NCI-H2029 treated with DMSO at 0.1 percent for 48 hours (cell line): ENCODE results near the gene LYPD1.
A peak's percentile ranks its signal among the peaks of the same experiment; 100 is the strongest.

ENCODE experiments used
- DNase-seq: peaks from one replicate; lab custom pipeline; 2025; lab: John Stamatoyannopoulos, UW

LYPD1 gene

GRCh38 chr2:132668189-132668823, 1.7 kb downstream of the LYPD1 start:
- DNase-seq, result peak; percentile 16

DNA sequence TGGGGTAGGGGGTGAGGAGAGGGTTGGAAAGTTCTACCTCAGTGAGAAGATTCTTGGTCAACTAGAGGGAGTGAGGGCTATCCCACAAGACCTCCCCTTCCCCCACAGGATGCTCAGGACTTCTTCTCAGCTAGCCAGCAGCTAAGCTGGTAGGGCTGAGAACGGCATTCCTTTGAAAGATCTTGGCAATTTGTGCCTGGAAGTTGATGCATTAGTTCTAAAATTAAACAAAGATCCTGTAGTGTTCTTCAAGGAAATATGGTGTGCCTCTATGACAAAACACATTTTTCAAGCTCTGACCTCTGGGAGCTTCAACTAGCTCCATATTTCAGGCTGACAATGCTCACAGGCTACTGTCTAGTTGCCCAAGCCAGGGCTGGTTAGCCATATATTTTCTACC, 2.3 kb downstream of the LYPD1 start:
- DNase-seq, result no peak

- no peak for DNase-seq
Measured at GRCh38 chr2:132665401-132666140, 4.4 kb downstream of the LYPD1 start.

- DNase-seq, result no peak
Measured at GRCh38 chr2:132664096-132664495, 5.9 kb downstream of the LYPD1 start.

DNA sequence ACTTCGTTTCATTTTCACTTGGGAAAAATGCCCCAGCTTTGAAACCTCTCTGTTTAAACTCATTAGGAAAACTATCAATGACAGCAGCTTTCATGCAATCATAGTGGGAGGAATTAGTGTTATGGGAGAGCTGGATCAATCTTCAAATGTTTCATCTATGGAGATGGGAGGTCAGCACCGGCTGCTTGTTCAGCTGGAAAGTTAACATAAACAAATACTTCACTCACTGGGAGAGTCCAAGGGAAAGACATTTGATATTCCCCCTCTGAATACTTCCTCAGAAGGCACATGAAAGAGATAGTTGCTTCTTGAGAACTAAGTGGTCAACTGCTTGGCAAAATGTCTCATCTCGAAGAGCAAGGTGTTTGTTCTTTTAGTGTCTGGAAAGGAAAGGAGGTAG, 7.3 kb downstream of the LYPD1 start:
- no peak for DNase-seq

DNA sequence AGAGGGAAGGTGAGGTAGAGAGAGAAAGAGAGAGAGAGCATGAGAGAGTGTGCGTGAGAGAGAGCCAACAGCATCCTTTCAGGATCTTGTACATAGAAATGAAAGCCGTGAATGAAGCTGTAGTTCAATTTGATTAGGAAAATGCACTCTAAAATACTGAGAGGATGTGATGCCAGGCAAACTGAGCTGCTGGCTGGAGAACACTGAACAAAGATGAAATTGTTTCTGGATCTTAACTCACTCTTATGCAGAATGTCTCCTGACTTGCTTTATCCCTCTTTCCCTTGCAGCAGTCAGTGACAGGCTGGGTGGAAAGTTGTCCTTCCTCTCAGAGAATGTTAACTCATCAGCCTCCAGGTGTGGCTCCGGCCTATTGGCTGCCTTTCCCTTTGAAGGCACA, 10.7 kb downstream of the LYPD1 start:
- DNase-seq, result no peak

- DNase-seq, result no peak
Measured at GRCh38 chr2:132656266-132656975, 13.6 kb downstream of the LYPD1 start.

- no peak for DNase-seq
Measured at GRCh38 chr2:132654968-132655367, 15.0 kb downstream of the LYPD1 start.

- no peak for DNase-seq
Measured at GRCh38 chr2:132654335-132654734, 15.7 kb downstream of the LYPD1 start.

GRCh38 chr2:132652474-132652873, 17.5 kb downstream of the LYPD1 start:
- no peak for DNase-seq

GRCh38 chr2:132651115-132652045, 18.6 kb downstream of the LYPD1 start:
- DNase-seq, result no peak

GRCh38 chr2:132646540-132647108, 23.4 kb downstream of the LYPD1 start:
- DNase-seq, result no peak

DNA sequence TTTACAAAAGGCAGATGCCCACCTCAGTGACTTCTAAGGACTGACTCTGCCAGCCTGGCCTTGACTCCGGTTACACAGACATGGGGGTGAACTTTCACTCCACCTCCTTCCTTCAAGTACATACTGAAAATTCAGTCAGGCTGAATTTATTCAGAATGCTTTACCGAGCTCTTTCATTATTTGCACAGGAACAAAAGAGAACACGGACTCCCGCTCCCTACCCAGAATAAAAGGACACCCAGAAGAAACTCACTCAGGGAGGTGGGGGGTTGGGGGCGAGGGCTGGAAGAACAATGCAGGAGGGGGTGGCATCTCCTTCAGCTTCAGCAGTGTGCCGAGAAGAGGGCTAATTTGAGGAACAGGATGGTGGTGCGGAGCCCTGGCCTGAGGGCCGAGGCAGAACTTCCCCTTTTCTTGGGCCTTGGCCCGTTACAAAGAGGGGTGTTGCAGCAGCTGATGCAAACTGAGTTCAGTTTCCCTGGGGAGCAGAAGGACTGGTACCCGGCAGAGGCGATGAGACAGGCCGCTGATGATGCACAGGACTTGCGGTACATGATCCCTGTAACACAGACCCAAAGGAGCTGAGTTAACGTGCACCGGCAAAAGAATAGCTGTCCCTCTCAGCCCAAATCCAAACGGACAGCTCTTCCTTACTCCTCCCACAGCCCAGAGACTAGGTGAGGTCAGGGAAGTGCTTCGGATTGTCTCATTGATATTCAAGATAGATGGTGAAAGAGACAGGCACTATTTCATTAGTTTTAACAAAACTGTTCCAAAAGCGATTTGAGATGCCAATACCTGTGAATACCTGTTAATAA, 24.1 kb downstream of the LYPD1 start:
- DNase-seq, result no peak

GRCh38 chr2:132645176-132645575, 24.8 kb downstream of the LYPD1 start:
- no peak for DNase-seq

DNA sequence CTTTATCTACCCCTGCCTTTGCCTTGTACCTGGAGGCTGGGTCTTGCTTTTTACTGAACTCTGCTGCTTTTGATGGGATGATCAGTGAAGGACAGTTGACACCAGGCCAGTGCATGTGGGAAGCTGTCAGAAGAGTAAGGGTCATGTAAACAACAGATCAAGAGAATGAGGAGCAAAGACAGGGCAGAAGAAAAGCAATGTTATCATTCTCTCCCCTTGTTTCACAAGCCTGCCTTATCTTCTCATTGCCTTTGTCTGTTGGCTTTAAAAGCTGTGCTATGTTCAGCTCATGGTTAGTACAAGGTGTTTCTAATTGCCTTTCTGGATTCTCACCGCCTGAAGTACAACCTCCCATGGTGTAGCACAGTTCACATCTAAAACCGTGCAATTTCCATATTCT, 27.6 kb downstream of the LYPD1 start:
- DNase-seq, result no peak

- no peak for DNase-seq
Measured at GRCh38 chr2:132641819-132642218, 28.2 kb downstream of the LYPD1 start.

- no peak for DNase-seq
Measured at GRCh38 chr2:132640116-132640515, 29.9 kb downstream of the LYPD1 start.

DNA sequence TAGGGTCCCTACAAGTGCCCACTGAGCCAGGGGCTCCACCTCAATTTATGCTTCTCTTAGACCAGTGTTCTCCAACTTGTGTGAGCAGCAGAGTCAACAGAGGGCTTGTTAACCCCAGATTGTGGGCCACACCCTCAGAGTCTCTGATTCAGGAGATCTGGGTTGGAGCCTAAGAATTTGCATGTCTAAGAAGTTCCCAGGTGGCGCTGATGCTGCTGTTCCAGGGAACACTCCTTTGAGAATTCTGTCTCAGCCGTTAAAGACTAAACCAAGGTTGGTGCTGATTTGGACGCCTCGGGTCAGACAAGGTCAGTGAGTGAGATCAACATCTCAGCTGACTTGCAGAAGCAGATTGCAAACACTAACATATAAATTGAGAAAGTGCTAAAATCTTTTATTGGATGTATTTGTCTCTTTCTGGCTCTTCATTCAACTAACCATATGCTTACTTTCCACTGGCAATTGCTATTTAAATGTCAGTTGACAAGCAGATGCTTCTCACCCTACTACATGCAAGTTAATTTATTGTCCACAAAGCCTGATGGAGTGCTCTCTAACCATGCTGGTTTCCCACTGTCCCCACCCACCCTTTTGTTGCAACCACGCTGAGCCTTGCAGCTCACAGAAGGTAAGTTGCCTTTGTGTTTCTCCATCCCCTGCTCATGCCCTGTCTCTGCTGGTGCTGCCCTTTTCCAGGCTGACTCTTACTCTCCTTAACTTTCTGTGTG, 31.5 kb downstream of the LYPD1 start:
- DNase-seq, result no peak

DNA sequence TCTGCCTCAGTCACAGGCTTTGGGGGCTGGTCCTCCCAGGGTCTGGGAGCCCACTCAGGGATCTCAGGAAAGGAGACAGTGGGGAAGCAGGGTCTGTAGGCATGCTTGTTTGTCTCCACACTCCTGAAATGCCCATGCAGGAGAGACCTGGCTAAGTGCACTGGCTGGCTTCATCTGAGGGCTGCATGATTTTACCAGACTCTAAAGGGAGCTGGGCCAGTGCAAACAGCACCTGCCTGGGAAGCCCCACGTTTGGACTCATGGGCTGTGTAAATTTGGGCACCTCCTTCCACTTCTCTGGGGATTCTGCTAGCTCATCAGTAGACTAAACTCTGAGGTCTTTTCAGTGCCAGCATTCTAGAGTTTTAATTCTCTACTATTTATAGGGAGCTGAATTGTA, 33.7 kb downstream of the LYPD1 start:
- no peak for DNase-seq

GRCh38 chr2:132633635-132634034, 36.4 kb downstream of the LYPD1 start:
- no peak for DNase-seq
